Breast epithelium (tissue), 4 donors: ENCODE results near the gene SLC9A8. TPM values are rescaled to one million over a fixed set of nuclear protein-coding genes. Genes with fewer than 3 reads are reported as not detected.

Source experiments
- DNase-seq, 2 donors: peaks; one replicate each; pipeline ENCODE4 v3.0.0-alpha.2; 2019; ENCODE audit warnings: low spot score in 2 of 2
- H3K27ac ChIP-seq, 2 donors: fragments of 200-600 bp; sonication (generic) in 1 of 2; one replicate each; pipeline ENCODE4 v1.5.1; 2016 to 2019; ENCODE audit warnings: mild to moderate bottlenecking in 1 of 2
- H3K27me3 ChIP-seq, 2 donors: fragments of 200-600 bp; sonication (generic) in 1 of 2; one replicate each; pipeline versions ENCODE4 v1.5.1 to v1.6.0; 2017 to 2019; ENCODE audit warnings: control low read depth in 1 of 2, mild to moderate bottlenecking in 1 of 2
- H3K36me3 ChIP-seq: fragments of 200-600 bp; one replicate; pipeline ENCODE4 v1.5.1; 2019
- H3K4me1 ChIP-seq, 2 donors: fragments of 200-600 bp; sonication (generic); one replicate each; pipeline ENCODE4 v1.5.1; 2016 to 2019; ENCODE audit warnings: control low read depth in 1 of 2
- H3K4me3 ChIP-seq, 3 donors: fragments of 200-600 bp; sonication (generic); 1 replicate in 2 of 3; 2 replicates in 1 of 3; pipeline ENCODE4 v1.5.1; 2016 to 2019; ENCODE audit warnings: mild to moderate bottlenecking in 3 of 3, moderate library complexity in 2 of 3
- H3K9me3 ChIP-seq, 2 donors: fragments of 200-600 bp; sonication (generic) in 1 of 2; one replicate each; pipeline ENCODE4 v1.5.1; 2016 to 2019; ENCODE audit warnings: control low read depth in 1 of 2
- POLR2A ChIP-seq: fragments of 450-650 bp; IDR thresholded peaks from one replicate; pipeline ENCODE4 v1.6.1; 2016; ENCODE audit warnings: antibody characterized with exemption, mild to moderate bottlenecking, moderate library complexity
- POLR2AphosphoS5 ChIP-seq, 3 donors: sonication (generic); formaldehyde crosslinking; IDR thresholded peaks; one replicate each; pipeline ENCODE4 v1.6.1; 2017; ENCODE audit warnings: antibody characterized with exemption in 3 of 3
- intact Hi-C: fragments of 100-400 bp; cut with DNase I; formaldehyde crosslinking; loops from one replicate; pipeline ENCODE4 v1.15.1; 2023; ENCODE audit warnings: low total_unique reads
- total RNA-seq, 3 donors: library from RNA; depleted of rRNA; stranded (reverse); fragments of >200 nt; gene quantifications; one replicate each; pipeline ENCODE4 v1.1.0, GENCODE V29; 2016
- TF ChIP-seq, protein P1 (sequence below), 3 donors: fragments of 450-650 bp; IDR thresholded peaks; one replicate each; pipeline ENCODE4 v1.5.1; 2016 to 2017; ENCODE audit warnings: antibody characterized with exemption in 3 of 3, mild to moderate bottlenecking in 3 of 3, moderate library complexity in 3 of 3

SLC9A8 gene
- total RNA-seq, 3 donors from 2014 or later, result 11.8 to 13.5 (median 13.3) TPM

- no peaks in the 10 kb centered on the region for H3K36me3 ChIP-seq
- H3K4me3 ChIP-seq, result no peak overlapping the region
- H3K4me1 ChIP-seq, result no peaks in the 10 kb centered on the region
- intact Hi-C loops, result no loop called here
- TF ChIP-seq POLR2A (no peak), POLR2AphosphoS5 (IDR thresholded peaks at IDR 0.05) (no peak)
- TF ChIP-seq, protein P1, sequence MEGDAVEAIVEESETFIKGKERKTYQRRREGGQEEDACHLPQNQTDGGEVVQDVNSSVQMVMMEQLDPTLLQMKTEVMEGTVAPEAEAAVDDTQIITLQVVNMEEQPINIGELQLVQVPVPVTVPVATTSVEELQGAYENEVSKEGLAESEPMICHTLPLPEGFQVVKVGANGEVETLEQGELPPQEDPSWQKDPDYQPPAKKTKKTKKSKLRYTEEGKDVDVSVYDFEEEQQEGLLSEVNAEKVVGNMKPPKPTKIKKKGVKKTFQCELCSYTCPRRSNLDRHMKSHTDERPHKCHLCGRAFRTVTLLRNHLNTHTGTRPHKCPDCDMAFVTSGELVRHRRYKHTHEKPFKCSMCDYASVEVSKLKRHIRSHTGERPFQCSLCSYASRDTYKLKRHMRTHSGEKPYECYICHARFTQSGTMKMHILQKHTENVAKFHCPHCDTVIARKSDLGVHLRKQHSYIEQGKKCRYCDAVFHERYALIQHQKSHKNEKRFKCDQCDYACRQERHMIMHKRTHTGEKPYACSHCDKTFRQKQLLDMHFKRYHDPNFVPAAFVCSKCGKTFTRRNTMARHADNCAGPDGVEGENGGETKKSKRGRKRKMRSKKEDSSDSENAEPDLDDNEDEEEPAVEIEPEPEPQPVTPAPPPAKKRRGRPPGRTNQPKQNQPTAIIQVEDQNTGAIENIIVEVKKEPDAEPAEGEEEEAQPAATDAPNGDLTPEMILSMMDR (IDR thresholded peaks at IDR 0.05), result no peak
- no peaks in the 10 kb centered on the region for H3K9me3 ChIP-seq
- DNase-seq, result no peak
- no peak overlapping the region for H3K27ac ChIP-seq
- no peaks in the 10 kb centered on the region for H3K27me3 ChIP-seq
These were observed 55.0 kb downstream of the SLC9A8 start for GRCh38 chr20:49867453-49868215.

DNA sequence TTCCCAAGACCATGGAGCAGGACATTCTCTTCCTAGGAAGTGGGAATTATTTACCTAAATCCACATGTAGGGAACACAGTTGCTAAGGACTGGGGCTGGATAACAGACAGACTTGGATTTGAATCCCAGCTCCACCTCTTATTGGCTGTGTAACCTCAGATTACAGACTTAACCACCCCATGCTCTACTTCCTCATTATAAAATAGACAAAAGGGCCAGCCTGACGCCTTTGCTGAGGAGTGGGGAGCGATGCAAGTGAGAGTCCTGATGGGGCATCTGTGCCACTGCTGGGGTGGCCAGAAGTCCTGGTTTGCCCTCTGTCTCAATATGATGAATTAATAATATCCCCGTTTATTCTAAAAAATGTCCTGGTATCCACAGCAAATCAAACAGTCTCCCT is 55.9 kb downstream of the SLC9A8 start:
- Histone ChIP-seq H3K36me3 (no peaks in the 10 kb centered on the region), H3K27ac (no peak overlapping the region)
- DNase-seq, result no peak

DNA sequence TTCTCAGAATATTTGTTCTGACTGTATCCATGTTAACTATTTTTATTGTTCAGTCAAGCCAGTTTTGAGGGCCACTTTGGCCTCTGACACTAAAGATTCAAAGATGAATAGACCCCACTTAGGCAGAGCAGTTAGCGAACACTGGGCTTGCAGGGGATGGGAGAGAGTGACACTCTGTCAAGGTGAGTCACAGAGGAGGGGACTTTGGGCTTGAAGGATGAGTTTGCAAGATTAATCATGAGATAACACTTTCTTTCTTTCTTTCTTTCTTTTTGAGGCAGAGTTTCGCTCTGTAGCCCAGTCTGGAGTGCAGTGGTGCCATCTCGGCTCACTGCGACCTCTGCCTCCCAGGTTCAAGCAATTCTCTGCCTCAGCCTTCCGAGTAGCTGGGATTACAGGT is 56.3 kb downstream of the SLC9A8 start:
- no peaks in the 10 kb centered on the region for H3K4me1 ChIP-seq
- no peak overlapping the region for H3K4me3 ChIP-seq
- H3K27ac ChIP-seq, result no peak overlapping the region
- TF ChIP-seq POLR2AphosphoS5 (IDR thresholded peaks at IDR 0.05), result no peak
- TF ChIP-seq, protein P1 (IDR thresholded peaks at IDR 0.05), result no peak
- TF ChIP-seq POLR2A, result no peak
- no peaks in the 10 kb centered on the region for H3K9me3 ChIP-seq
- no peaks in the 10 kb centered on the region for H3K36me3 ChIP-seq
- no peaks in the 10 kb centered on the region for H3K27me3 ChIP-seq
- DNase-seq, result no peak
- intact Hi-C loops, result no loop called here

More for the DNA sequence above, 55.9 kb downstream of the SLC9A8 start:
- intact Hi-C loops, result no loop called here
- Histone ChIP-seq H3K27me3 (no peaks in the 10 kb centered on the region), H3K4me1 (no peaks in the 10 kb centered on the region), H3K9me3 (no peaks in the 10 kb centered on the region), H3K4me3 (no peak overlapping the region)
- TF ChIP-seq POLR2AphosphoS5 (IDR thresholded peaks at IDR 0.05), result no peak
- TF ChIP-seq, protein P1 (IDR thresholded peaks at IDR 0.05), result no peak

GRCh38 chr20:49870261-49870660 is 57.6 kb downstream of the SLC9A8 start:
- DNase-seq, result no peak
- intact Hi-C loops, result no loop called here
- no peak overlapping the region for H3K27ac ChIP-seq
- H3K36me3 ChIP-seq, result no peaks in the 10 kb centered on the region
- H3K4me3 ChIP-seq, result no peak overlapping the region
- H3K4me1 ChIP-seq, result no peaks in the 10 kb centered on the region
- TF ChIP-seq POLR2AphosphoS5 (IDR thresholded peaks at IDR 0.05), result no peak
- no peak for TF ChIP-seq POLR2A
- TF ChIP-seq, protein P1 (IDR thresholded peaks at IDR 0.05), result no peak
- no peaks in the 10 kb centered on the region for H3K27me3 ChIP-seq
- H3K9me3 ChIP-seq, result no peaks in the 10 kb centered on the region

GRCh38 chr20:49871391-49871948 is 58.8 kb downstream of the SLC9A8 start:
- no peaks in the 10 kb centered on the region for H3K36me3 ChIP-seq
- no peak for DNase-seq
- TF ChIP-seq, protein P1 (IDR thresholded peaks at IDR 0.05), result no peak
- no peak for TF ChIP-seq POLR2AphosphoS5 (IDR thresholded peaks at IDR 0.05)
- H3K27me3 ChIP-seq, result no peaks in the 10 kb centered on the region
- H3K9me3 ChIP-seq, result no peaks in the 10 kb centered on the region
- intact Hi-C loops, result no loop called here
- no peak overlapping the region for H3K4me3 ChIP-seq
- no peak overlapping the region for H3K27ac ChIP-seq
- H3K4me1 ChIP-seq, result no peaks in the 10 kb centered on the region
